H1 (cell line): ENCODE measurements around the gene BIN2. TPM values are rescaled to one million over a fixed set of nuclear protein-coding genes. Genes with fewer than 3 reads are reported as not detected.

Source experiments
- CTCF ChIA-PET: fragments of 300-600 bp; sonication (Branson Sonifier 250); formaldehyde crosslinking; loops from one replicate; lab custom pipeline; 2021; ENCODE audit not compliant: partially characterized antibody; lab: Charles Lee
- POLR2A ChIA-PET: fragments of 300-600 bp; sonication (Branson Sonifier 250); formaldehyde crosslinking; loops from one replicate; lab custom pipeline; 2021; ENCODE audit warnings: inconsistent platforms; ENCODE audit not compliant: partially characterized antibody; lab: Charles Lee
- DNase-seq, 2 experiments: peaks; one replicate each; pipeline versions ENCODE4 v3.0.0 to v3.0.0-alpha.2; 2010 to 2022; ENCODE audit warnings: low spot score in 2 of 2, low read depth in 1 of 2, mixed read lengths in 1 of 2
- FAIRE-seq: peaks from 2 replicates; lab custom pipeline; 2011; peaks lifted over from hg19 to GRCh38; lab: Jason Lieb, UNC
- H2AFZ ChIP-seq: 2 replicates; pipeline ENCODE4 v1.8.1; 2012; ENCODE audit warnings: low read length, inconsistent platforms
- H2AK5ac ChIP-seq: 2 replicates; pipeline ENCODE4 v1.6.1; 2013; ENCODE audit warnings: low read depth, low read length
- H2BK120ac ChIP-seq: replicated peaks from 2 replicates; pipeline ENCODE3; 2013; ENCODE audit warnings: low read depth, low read length, inconsistent platforms
- H2BK12ac ChIP-seq: 2 replicates; pipeline ENCODE4 v1.6.1; 2013; ENCODE audit warnings: low read depth, low read length
- H2BK15ac ChIP-seq: 2 replicates; pipeline ENCODE4 v1.6.1; 2013; ENCODE audit warnings: low read length
- H2BK20ac ChIP-seq: 2 replicates; pipeline ENCODE4 v1.6.1; 2013; ENCODE audit warnings: low read length
- H2BK5ac ChIP-seq: 2 replicates; pipeline ENCODE4 v1.6.1; 2013; ENCODE audit warnings: low read depth, low read length
- H3K14ac ChIP-seq: 2 replicates; pipeline ENCODE4 v1.6.1; 2013; ENCODE audit warnings: inconsistent platforms; ENCODE audit not compliant: insufficient read length
- H3K18ac ChIP-seq: 2 replicates; pipeline ENCODE4 v1.6.1; 2013; ENCODE audit warnings: low read length; ENCODE audit errors: extremely low read depth
- H3K23ac ChIP-seq: 2 replicates; pipeline ENCODE4 v1.6.1; 2013; ENCODE audit warnings: inconsistent platforms; ENCODE audit not compliant: insufficient read length
- H3K23me2 ChIP-seq: 2 replicates; pipeline ENCODE4 v1.6.1; 2013; ENCODE audit warnings: low read depth, low read length
- H3K27ac ChIP-seq: 2 replicates; pipeline ENCODE4 v1.6.1; 2011; ENCODE audit warnings: low read depth, low read length, inconsistent platforms
- H3K27me3 ChIP-seq, 4 experiments: replicated peaks in 1 of 4; 1 replicate in 1 of 4; 2 replicates in 3 of 4; pipeline versions ENCODE4 v1.6.1 to v1.8.1; 2011 to 2013; ENCODE audit warnings: low read length in 3 of 4, mild to moderate bottlenecking in 3 of 4, inconsistent platforms in 2 of 4, mixed read lengths in 2 of 4, moderate library complexity in 1 of 4; ENCODE audit not compliant: control insufficient read depth in 3 of 4, insufficient read depth in 3 of 4; ENCODE audit errors: extremely low read depth in 1 of 4
- H3K36me3 ChIP-seq, 4 experiments: 2 replicates each; pipeline versions ENCODE4 v1.6.1 to v1.8.1; 2011 to 2013; ENCODE audit warnings: mild to moderate bottlenecking in 4 of 4, low read length in 3 of 4, moderate library complexity in 2 of 4, control low read depth in 1 of 4, inconsistent platforms in 1 of 4; ENCODE audit not compliant: insufficient read depth in 4 of 4, control insufficient read depth in 2 of 4
- H3K4ac ChIP-seq: replicated peaks from 2 replicates; pipeline ENCODE3; 2013; ENCODE audit warnings: low read length, low read depth, mixed read lengths, inconsistent platforms; ENCODE audit not compliant: insufficient read length
- H3K4me1 ChIP-seq, 4 experiments: replicated peaks in 1 of 4; 1 replicate in 1 of 4; 2 replicates in 3 of 4; pipeline versions ENCODE4 v1.6.1 to v1.8.1; 2011 to 2013; ENCODE audit warnings: low read length in 3 of 4, inconsistent platforms in 2 of 4, mixed read lengths in 1 of 4; ENCODE audit not compliant: insufficient read depth in 4 of 4, control insufficient read depth in 3 of 4
- H3K4me2 ChIP-seq, 2 experiments: 2 replicates each; pipeline versions ENCODE4 v1.6.1 to v1.8.1; 2011 to 2013; ENCODE audit warnings: low read depth in 2 of 2, low read length in 2 of 2, control low read depth in 1 of 2, inconsistent platforms in 1 of 2, mild to moderate bottlenecking in 1 of 2; ENCODE audit not compliant: insufficient read depth in 1 of 2
- H3K4me3 ChIP-seq, 4 experiments: fragments of 200-600, 300-600 bp in 1 of 4; sonication (generic), shearing (Covaris generic), sonication (Bioruptor Twin) in 1 of 4; 2 replicates each; pipeline versions ENCODE4 v1.5.1 to v1.8.1; 2011 to 2016; ENCODE audit warnings: low read length in 4 of 4, low read depth in 3 of 4, control low read depth in 2 of 4, inconsistent platforms in 2 of 4, mild to moderate bottlenecking in 2 of 4, mixed read lengths in 1 of 4, moderate library complexity in 1 of 4; ENCODE audit not compliant: insufficient read depth in 2 of 4; ENCODE audit errors: extremely low read depth in 1 of 4
- H3K56ac ChIP-seq: replicated peaks from 2 replicates; pipeline ENCODE3; 2013; ENCODE audit warnings: low read depth, mild to moderate bottlenecking, mixed read lengths, low read length, inconsistent platforms; ENCODE audit not compliant: insufficient read length
- H3K79me1 ChIP-seq: 2 replicates; pipeline ENCODE4 v1.6.1; 2013; ENCODE audit warnings: low read depth, low read length, control low read depth
- H3K79me2 ChIP-seq, 2 experiments: 2 replicates each; pipeline versions ENCODE4 v1.6.1 to v1.8.1; 2012 to 2013; ENCODE audit warnings: low read length in 2 of 2, mild to moderate bottlenecking in 2 of 2, inconsistent platforms in 1 of 2; ENCODE audit not compliant: insufficient read depth in 2 of 2, control insufficient read depth in 1 of 2
- H3K9ac ChIP-seq, 4 experiments: replicated peaks in 1 of 4; 1 replicate in 1 of 4; 2 replicates in 3 of 4; pipeline versions ENCODE4 v1.6.1 to v1.8.1; 2011 to 2013; ENCODE audit warnings: low read depth in 3 of 4, low read length in 3 of 4, control low read depth in 2 of 4, mild to moderate bottlenecking in 2 of 4, moderate library complexity in 2 of 4, inconsistent platforms in 1 of 4; ENCODE audit errors: extremely low read depth in 1 of 4
- H3K9me3 ChIP-seq, 2 experiments: 2 replicates each; pipeline versions ENCODE4 v1.6.1 to v1.8.1; 2012 to 2013; ENCODE audit warnings: mild to moderate bottlenecking in 2 of 2, moderate library complexity in 2 of 2, control low read depth in 1 of 2, inconsistent platforms in 1 of 2, low read depth in 1 of 2, low read length in 1 of 2, mixed read lengths in 1 of 2; ENCODE audit not compliant: insufficient read depth in 2 of 2
- H4K20me1 ChIP-seq, 2 experiments: replicated peaks in 1 of 2; 2 replicates each; pipeline versions ENCODE3 to v1.8.1; 2011 to 2013; ENCODE audit warnings: inconsistent platforms in 2 of 2, low read length in 2 of 2, mild to moderate bottlenecking in 1 of 2; ENCODE audit not compliant: insufficient read depth in 2 of 2, control insufficient read depth in 1 of 2
- H4K5ac ChIP-seq: 2 replicates; pipeline ENCODE4 v1.6.1; 2013; ENCODE audit warnings: low read length, low read depth, mixed read lengths, inconsistent platforms; ENCODE audit not compliant: insufficient read length
- H4K8ac ChIP-seq: 2 replicates; pipeline ENCODE4 v1.8.0; 2013; ENCODE audit warnings: mild to moderate bottlenecking, moderate library complexity, low read length, inconsistent platforms; ENCODE audit not compliant: insufficient read depth; ENCODE audit errors: extremely low read depth
- H4K91ac ChIP-seq: replicated peaks from 2 replicates; pipeline ENCODE3; 2013; ENCODE audit warnings: low read length, mixed read lengths, inconsistent platforms; ENCODE audit not compliant: insufficient read length
- BCL11A ChIP-seq, 2 experiments: IDR thresholded peaks; one replicate each; pipeline ENCODE4 v1.6.1; 2011; ENCODE audit warnings: low read depth in 2 of 2, low read length in 2 of 2, mild to moderate bottlenecking in 2 of 2
- SIX5 ChIP-seq: IDR thresholded peaks from 2 replicates; pipeline ENCODE4 v1.6.1; 2011; ENCODE audit warnings: mild to moderate bottlenecking, low read depth, low read length
- WGBS, 2 experiments: shearing (Covaris generic) in 1 of 2; methylation state at CpG; one replicate each; pipeline versions ENCODE4 v1.1.6 to v1.1.7; 2013 to 2015; ENCODE audit warnings: low lambda C conversion rate in 2 of 2, mixed read lengths in 2 of 2, inconsistent platforms in 1 of 2, low coverage in 1 of 2, missing lambda C conversion rate in 1 of 2; ENCODE audit not compliant: insufficient replicate concordance in 2 of 2, insufficient coverage in 1 of 2, insufficient read length in 1 of 2; ENCODE audit errors: extremely low coverage in 1 of 2, missing lambda C conversion rate in 1 of 2; 5-methylcytosine and 5-hydroxymethylcytosine counted together
- polyA plus RNA-seq, 7 experiments: library from polyadenylated mRNA; depleted of rRNA in 3 of 7; stranded (reverse) in 5 of 7; unstranded in 2 of 7; fragments of >200 nt in 5 of 7; fragments of 200-250 nt in 2 of 7; gene quantifications; 1 replicate in 5 of 7; 2 replicates in 1 of 7; 4 replicates in 1 of 7; pipeline versions ENCODE4 v1.2.1 to v1.2.3, GENCODE V29; 2011 to 2013; ENCODE audit warnings: missing spikeins in 2 of 7, mixed read lengths in 2 of 7
- total RNA-seq: library from RNA; stranded (reverse); fragmentation: NEBNext Ultra II Directional; extraction: Animal tissue kit (Norgen Biotek cat#: 25700); gene quantifications from 2 replicates; pipeline ENCODE4 v1.2.1, GENCODE V29; 2021

The BIN2 gene
- total and polyA plus RNA-seq, 2 of the 8 experiments (the other 6 are each of a cell fraction or from before 2014, with no cell fraction given): not detected

- Histone ChIP-seq H4K91ac (no peak overlapping the region), H3K4me2 (no peak overlapping the region), H4K20me1 (no peaks in the 10 kb centered on the region), H4K8ac (no peak overlapping the region), H2BK120ac (no peak overlapping the region), H2BK5ac (no peak overlapping the region), H3K4ac (no peak overlapping the region), H4K5ac (no peak overlapping the region), H3K79me2 (no peaks in the 10 kb centered on the region), H2AK5ac (no peak overlapping the region), H3K27ac (no peak overlapping the region), H2BK15ac (no peak overlapping the region), H3K56ac (no peak overlapping the region), H3K27me3 (no peaks in the 10 kb centered on the region), H2BK20ac (no peak overlapping the region), H2BK12ac (no peak overlapping the region), H3K4me1 (no peaks in the 10 kb centered on the region; a peak in 2 of 7 replicates), H3K9ac (no peak overlapping the region), H3K23me2 (no peaks in the 10 kb centered on the region), H3K14ac (no peak overlapping the region), H3K36me3 (peaks cover 0 to 9% (median 0%) of the 10 kb centered on the region in 4 experiments; a peak in 2 of 8 replicates), H3K23ac (no peak overlapping the region), H3K9me3 (no peaks in the 10 kb centered on the region), H3K79me1 (no peaks in the 10 kb centered on the region), H3K18ac (no peak overlapping the region), H3K4me3 (no peak overlapping the region), H2AFZ (no peak overlapping the region)
- FAIRE-seq (no peak), DNase-seq (no peak)
- ChIA-PET CTCF (interaction anchor here (1.2 to 1.8 kb wide), 2 partner anchors 11 to 14 kb away, joined by 3 to 5 read pairs; no protein-coding TSS in a partner anchor), POLR2A (interaction anchor here (0.5 to 2.3 kb wide), 4 partner anchors 9 to 125 kb away, joined by 3 to 4 read pairs (median 4); no protein-coding TSS in a partner anchor)
- no peak for TF ChIP-seq SIX5
- no peak for TF ChIP-seq BCL11A (IDR thresholded peaks at IDR 0.05; ENCODE audit: low read depth in 2 of 2, low read length in 2 of 2)
- 96% methylated on average over 10 of the region's 10 CpGs; no CpG with 5 or more reads in 1 of the 2 experiments for WGBS, 2 experiments
Measured at GRCh38 chr12:51365276-51365675, 41.3 kb upstream of the BIN2 start.
